NB4 (cell line): ENCODE data around the gene ATN1.
"Not testable (repeated sequence)": the region's sequence is repeated elsewhere in the genome, so short reads cannot be mapped to it uniquely, and the experiment has no call there.

Experiments
- DNase-seq: peaks from one replicate; pipeline ENCODE4 v3.0.0; 2010; ENCODE audit warnings: low read depth
- H3K4me3 ChIP-seq: one replicate; pipeline ENCODE4 v1.5.1; 2011; ENCODE audit warnings: mild to moderate bottlenecking, low read depth, low read length, moderate library complexity
- CTCF ChIP-seq: IDR thresholded peaks from one replicate; pipeline ENCODE4 v1.5.1; 2012; ENCODE audit warnings: low read depth, low read length
- MAX ChIP-seq: IDR thresholded peaks from 2 replicates; pipeline ENCODE4 v1.6.1; 2011; ENCODE audit warnings: low read depth, low read length
- MYC ChIP-seq: IDR thresholded peaks from 2 replicates; pipeline ENCODE4 v1.6.1; 2011; ENCODE audit warnings: low read depth, low read length
- POLR2A ChIP-seq: IDR thresholded peaks from 2 replicates; pipeline ENCODE4 v1.6.1; 2011; ENCODE audit warnings: mild to moderate bottlenecking; ENCODE audit not compliant: insufficient read length; ENCODE audit errors: extremely low read depth

Gene ATN1

GRCh38 chr12:6927379-6928021 is at the start of gene ATN1:
ATN1 (plus strand) TSS chr12:6927959; CDS start chr12:6934002, 6,043 bp downstream.
- TF ChIP-seq POLR2A (peak; percentile 29), MAX (no peak), CTCF (no peak), MYC (peak; percentile 45; the same call in 1 of the 2 replicates)
- peak within 1 kb of the TSS; percentile 43 for H3K4me3 ChIP-seq
- peak; percentile 59 for DNase-seq

GRCh38 chr12:6879824-6880223 is 47.9 kb upstream of the ATN1 start:
- H3K4me3 ChIP-seq, DNase-seq: not testable (repeated sequence)

GRCh38 chr12:6883252-6883651 is 44.5 kb upstream of the ATN1 start:
- TF ChIP-seq MYC (no peak), MAX (no peak), CTCF (no peak), POLR2A (no peak)
- no peak overlapping the region for H3K4me3 ChIP-seq
- DNase-seq: no peak

- no peak overlapping the region for H3K4me3 ChIP-seq
- no peak for DNase-seq
- TF ChIP-seq POLR2A: no peak
- TF ChIP-seq CTCF: no peak
- no peak for TF ChIP-seq MAX
- TF ChIP-seq MYC: no peak
Observed at GRCh38 chr12:6883683-6884082, 44.1 kb upstream of the ATN1 start.

GRCh38 chr12:6884539-6884938 is 43.2 kb upstream of the ATN1 start:
- DNase-seq: no peak
- no peak overlapping the region for H3K4me3 ChIP-seq
- TF ChIP-seq MYC: no peak
- TF ChIP-seq POLR2A: no peak
- no peak for TF ChIP-seq MAX
- no peak for TF ChIP-seq CTCF

- not testable (repeated sequence) for DNase-seq, H3K4me3 ChIP-seq
Observed at GRCh38 chr12:6886206-6886999, 41.4 kb upstream of the ATN1 start.

GRCh38 chr12:6887460-6887859 is 40.3 kb upstream of the ATN1 start:
- no peak overlapping the region for H3K4me3 ChIP-seq
- no peak for DNase-seq
- TF ChIP-seq MAX (no peak), CTCF (no peak)
